ENCODE measurements around the gene CCDC34.
"Not testable (repeated sequence)": the region's sequence is repeated elsewhere in the genome, so short reads cannot be mapped to it uniquely, and the experiment has no call there.

DNA sequence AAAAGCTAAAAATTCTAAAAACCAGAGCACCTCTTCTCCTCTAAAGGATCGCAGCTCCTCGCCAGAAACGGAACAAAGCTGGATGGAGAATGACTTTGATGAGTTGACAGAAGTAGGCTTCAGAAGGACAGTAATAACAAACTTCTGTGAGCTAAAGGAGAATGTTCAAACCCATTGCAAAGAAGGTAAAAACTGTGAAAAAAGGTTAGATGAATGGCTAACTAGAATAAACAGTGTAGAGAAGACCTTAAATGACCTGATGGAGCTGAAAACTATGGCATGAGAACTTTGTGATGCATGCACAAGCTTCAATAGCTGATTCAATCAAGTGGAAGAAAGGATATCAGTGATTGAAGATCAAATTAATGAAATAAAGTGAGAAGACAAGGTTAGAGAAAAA is 40.8 kb downstream of the CCDC34 start:
- TF ChIP-seq, protein P1, sequence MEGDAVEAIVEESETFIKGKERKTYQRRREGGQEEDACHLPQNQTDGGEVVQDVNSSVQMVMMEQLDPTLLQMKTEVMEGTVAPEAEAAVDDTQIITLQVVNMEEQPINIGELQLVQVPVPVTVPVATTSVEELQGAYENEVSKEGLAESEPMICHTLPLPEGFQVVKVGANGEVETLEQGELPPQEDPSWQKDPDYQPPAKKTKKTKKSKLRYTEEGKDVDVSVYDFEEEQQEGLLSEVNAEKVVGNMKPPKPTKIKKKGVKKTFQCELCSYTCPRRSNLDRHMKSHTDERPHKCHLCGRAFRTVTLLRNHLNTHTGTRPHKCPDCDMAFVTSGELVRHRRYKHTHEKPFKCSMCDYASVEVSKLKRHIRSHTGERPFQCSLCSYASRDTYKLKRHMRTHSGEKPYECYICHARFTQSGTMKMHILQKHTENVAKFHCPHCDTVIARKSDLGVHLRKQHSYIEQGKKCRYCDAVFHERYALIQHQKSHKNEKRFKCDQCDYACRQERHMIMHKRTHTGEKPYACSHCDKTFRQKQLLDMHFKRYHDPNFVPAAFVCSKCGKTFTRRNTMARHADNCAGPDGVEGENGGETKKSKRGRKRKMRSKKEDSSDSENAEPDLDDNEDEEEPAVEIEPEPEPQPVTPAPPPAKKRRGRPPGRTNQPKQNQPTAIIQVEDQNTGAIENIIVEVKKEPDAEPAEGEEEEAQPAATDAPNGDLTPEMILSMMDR (conservative IDR thresholded peaks at IDR 0.05; ENCODE audit: low read length), result not testable (repeated sequence)
- TF ChIP-seq EZH2phosphoT487 (IDR thresholded peaks at IDR 0.05; ENCODE audit: borderline replicate concordance, low read depth, low read length), result not testable (repeated sequence)

All from OCI-LY7 (cell line).